ENCODE results near the gene MPRIP.

The MPRIP gene

DNA sequence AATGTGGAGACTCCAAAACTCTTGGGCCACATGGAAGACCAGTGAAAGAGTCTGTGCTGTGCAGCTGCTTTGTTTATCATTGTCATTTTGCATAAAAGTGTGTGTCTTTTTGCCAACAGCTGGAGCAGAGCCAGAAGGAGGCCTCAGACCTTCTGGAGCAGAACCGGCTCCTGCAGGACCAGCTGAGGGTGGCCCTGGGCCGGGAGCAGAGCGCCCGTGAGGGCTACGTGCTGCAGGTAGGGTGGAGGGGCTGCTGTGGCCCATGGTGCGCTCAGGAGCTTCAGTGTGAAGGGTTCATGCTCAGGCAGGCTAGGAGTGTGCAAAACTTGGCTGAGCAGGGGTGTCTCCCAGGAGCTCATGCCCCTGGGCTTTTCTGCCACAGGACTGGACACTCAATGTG, 118.9 kb downstream of the MPRIP start:
- no peak for DNase-seq (ENCODE audit: low read depth in 1 of 2, low spot score in 1 of 2)

DNA sequence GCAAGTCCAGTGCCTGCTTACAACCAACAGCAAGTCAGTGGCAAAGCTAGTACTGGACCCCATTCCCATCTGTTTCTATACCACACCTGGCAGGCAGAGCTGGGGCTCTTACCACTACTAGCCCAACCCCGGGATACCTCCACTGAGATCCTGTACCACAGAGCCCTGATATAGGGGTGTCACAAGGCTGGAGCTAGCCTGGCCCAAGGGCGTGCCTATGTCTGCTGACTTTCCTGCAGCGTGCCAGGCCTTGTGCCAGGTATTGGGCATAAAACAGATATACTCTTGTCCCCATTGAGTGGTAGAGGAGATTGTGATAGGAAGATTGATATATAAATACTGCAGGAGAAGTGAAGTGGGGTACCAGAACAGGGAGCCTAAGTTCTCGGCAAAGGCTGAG, 119.5 kb downstream of the MPRIP start:
- DNase-seq (ENCODE audit: low read depth in 1 of 2, low spot score in 1 of 2) = no peak

DNA sequence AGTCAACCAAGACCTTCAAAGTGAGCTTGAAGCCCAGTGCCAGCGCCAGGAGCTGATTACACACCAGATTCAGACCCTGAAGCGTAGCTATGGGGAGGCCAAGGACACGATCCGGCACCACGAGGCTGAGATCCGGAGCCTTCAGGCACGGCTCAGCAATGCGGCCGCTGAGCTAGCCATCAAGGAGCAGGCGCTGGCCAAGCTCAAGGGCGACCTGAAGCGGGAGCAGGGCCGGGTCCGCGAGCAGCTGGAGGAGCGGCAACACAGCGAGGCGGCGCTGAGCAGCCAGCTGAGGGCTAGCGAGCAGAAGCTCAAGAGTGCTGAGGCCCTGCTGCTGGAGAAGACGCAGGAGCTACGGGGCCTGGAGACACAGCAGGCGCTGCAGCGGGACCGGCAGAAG, 121.9 kb downstream of the MPRIP start:
- no peak for DNase-seq (ENCODE audit: low read depth in 1 of 2, low spot score in 1 of 2)

GRCh38 chr17:17164676-17165075, 122.4 kb downstream of the MPRIP start:
- DNase-seq (ENCODE audit: low read depth in 1 of 2, low spot score in 1 of 2) = no peak

- DNase-seq (ENCODE audit: low read depth in 1 of 2, low spot score in 1 of 2) = no peak
Measured at GRCh38 chr17:17165666-17166308, 123.5 kb downstream of the MPRIP start.

- DNase-seq (ENCODE audit: low read depth in 1 of 2, low spot score in 1 of 2) = no peak
Measured at GRCh38 chr17:17166446-17166845, 124.2 kb downstream of the MPRIP start.

DNA sequence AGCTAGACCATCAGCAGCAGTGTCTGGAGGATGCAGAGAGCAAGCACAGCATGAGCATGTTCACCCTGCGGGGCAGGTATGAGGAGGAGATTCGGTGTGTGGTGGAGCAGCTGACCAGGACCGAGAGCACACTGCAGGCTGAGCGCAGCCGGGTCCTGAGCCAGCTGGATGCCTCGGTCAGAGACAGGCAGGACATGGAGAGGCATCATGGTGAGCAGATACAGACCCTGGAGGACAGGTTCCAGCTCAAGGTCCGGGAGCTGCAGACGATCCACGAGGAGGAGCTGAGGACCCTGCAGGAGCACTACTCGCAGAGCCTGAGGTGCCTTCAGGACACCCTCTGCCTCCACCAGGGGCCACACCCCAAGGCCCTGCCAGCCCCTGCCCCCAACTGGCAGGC, 125.1 kb downstream of the MPRIP start:
- DNase-seq (ENCODE audit: low read depth in 1 of 2, low spot score in 1 of 2) = no peak

DNA sequence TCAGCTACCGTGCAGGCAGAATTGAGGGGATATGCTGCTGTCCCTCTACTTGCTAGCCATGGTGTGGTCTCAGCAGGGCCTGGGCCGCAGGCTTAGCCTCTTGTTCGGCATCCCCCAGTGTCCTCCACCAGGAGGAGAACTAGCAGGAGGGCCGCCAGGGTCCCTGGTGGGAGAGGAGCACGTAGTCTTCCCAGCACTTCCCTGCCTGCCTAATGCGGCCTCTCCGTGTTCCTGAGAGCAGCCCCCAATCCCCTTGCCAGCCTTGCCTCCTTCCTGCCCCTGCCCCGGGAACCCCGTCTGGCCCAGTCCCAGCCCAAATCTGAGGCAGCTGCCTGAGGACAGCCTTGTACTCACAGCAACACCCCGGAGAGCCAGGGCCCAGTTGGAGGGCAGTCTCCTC, 125.7 kb downstream of the MPRIP start:
- DNase-seq (ENCODE audit: low read depth in 1 of 2, low spot score in 1 of 2) = no peak

DNA sequence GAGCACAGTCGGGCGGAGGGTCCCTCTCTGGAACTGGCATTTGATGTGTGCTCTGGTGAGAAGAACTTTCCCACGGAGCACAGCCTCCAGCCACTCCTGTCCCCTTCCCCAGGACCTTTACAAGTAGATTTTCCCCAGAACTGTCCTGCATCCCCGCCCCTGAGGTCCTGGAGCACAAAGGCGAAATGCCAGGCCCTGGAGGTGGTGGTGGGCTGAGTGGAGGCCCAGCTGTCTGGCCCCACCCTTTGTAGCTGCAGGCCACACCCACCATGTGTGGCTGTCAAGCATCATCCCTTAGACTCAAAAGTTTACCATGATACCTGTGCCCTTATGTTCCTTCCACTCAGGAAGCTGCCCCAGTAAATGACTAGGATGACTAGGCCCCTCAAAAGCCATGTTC, 126.1 kb downstream of the MPRIP start:
- no peak for DNase-seq (ENCODE audit: low read depth in 1 of 2, low spot score in 1 of 2)

DNA sequence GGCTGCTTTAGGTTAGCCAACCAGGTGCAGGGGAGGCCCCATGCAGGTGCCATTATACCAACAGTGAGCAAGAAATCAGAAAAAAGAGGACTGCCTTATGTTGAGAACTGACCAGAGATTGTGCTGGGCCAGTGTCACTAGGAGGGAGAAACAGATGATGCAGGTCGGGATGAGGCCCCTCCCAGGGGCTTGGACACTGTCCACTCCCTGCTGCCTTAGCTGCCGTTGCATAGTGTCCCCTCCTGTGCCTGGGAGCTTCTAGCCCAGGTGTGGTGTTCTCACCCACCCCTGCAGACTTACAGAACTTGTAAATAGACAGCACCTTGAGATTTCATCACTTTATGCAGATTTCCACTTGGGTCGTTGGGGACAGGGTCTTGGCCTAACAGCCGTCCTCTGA, 127.1 kb downstream of the MPRIP start:
- no peak for DNase-seq (ENCODE audit: low read depth in 1 of 2, low spot score in 1 of 2)

DNA sequence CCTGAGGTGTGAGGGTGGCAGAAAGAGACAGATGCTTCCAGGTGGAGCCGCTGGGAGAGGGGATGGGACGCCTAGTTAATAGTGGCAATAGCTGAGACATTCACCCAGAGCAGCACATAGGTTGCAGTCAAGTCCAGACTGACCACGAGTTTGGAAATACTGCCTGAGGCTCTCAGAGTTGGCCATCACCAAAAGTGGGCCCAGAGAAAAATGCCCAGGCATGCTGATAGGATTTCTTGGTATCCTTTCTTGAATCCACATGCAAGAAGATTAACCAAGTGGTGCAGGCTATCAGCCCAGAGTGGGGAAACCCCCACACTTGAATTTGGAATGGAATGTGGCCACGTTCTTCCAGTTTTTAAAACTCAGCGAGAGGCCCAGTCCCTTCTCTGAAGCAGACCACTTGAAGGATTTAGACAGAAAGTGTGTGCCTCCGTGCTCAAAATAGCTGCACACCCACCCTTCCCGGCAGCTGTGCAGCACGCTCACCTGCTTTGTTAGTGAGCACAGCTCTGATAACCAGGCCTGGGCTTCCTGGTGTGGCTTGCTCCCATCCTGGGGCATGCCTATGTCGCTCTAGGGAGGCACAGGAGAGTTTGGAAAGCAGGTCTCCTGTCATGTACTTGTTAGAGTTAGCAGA, 128.2 kb downstream of the MPRIP start:
- no peak for DNase-seq (ENCODE audit: low read depth in 1 of 2, low spot score in 1 of 2)

DNA sequence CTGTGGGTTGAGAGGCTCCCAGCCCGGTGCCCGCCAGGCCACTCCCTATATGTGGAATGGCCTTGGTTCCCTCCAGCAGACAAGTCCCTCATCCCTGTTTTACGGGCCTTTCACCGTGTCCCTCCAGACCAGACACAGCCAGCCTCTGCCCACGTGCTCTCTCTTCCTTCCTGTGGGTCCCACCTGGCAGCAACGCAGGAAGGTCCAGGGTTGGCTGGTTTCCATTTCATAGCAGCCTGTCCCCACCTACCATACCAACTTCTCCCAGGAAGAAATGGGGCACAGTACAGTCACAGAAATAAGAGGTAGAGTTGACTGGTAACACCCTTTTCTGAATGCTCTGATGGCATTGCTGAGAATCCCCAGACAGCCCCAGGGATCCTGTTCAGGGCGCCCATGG, 128.9 kb downstream of the MPRIP start:
- DNase-seq (ENCODE audit: low read depth in 1 of 2, low spot score in 1 of 2) = no peak

GRCh38 chr17:17172001-17172939, 130.0 kb downstream of the MPRIP start:
- no peak for DNase-seq (ENCODE audit: low read depth in 1 of 2, low spot score in 1 of 2)

GRCh38 chr17:17172990-17173389, 130.7 kb downstream of the MPRIP start:
- no peak for DNase-seq (ENCODE audit: low read depth in 1 of 2, low spot score in 1 of 2)

DNA sequence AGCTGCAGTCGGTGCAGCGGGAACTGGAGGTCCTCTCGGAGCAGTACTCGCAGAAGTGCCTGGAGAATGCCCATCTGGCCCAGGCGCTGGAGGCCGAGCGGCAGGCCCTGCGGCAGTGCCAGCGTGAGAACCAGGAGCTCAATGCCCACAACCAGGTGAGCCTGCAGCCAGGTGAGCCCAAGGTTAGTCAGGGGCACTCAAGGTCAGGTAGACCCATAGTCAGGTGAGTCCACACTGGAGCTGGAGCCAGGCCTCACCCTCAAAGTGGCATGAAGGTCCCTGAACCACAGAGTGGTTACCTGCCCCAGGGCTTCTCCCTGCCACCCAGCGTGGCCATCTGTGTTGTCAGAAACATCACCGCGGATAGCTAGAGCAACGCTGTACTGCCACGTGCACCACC, 131.7 kb downstream of the MPRIP start:
- no peak for DNase-seq (ENCODE audit: low read depth in 1 of 2, low spot score in 1 of 2)

- DNase-seq (ENCODE audit: low read depth in 1 of 2, low spot score in 1 of 2) = no peak
Measured at GRCh38 chr17:17175340-17175739, 133.1 kb downstream of the MPRIP start.

GRCh38 chr17:17175917-17176316, 133.7 kb downstream of the MPRIP start:
- DNase-seq (ENCODE audit: low read depth in 1 of 2, low spot score in 1 of 2) = no peak

- DNase-seq (ENCODE audit: low read depth in 1 of 2, low spot score in 1 of 2) = no peak
Measured at GRCh38 chr17:17176341-17176740, 134.1 kb downstream of the MPRIP start.

DNA sequence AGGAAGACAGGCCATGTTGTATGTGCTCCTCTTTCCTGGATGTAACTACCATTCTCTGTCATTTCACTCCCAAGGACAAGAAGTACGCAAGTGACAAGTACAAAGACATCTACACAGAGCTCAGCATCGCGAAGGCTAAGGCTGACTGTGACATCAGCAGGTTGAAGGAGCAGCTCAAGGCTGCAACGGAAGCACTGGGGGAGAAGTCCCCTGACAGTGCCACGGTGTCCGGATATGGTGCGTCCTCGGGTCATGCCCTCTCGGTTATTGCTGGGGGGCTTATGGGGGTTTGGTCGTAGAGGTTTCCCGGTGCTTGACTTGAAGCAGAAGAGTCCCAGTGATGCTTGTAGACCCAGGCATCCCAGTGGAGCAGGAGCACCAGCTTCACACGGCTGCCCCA, 134.9 kb downstream of the MPRIP start:
- no peak for DNase-seq (ENCODE audit: low read depth in 1 of 2, low spot score in 1 of 2)

- peak in 1 of 2 donors; percentile 22 for DNase-seq (ENCODE audit: low read depth in 1 of 2, low spot score in 1 of 2)
Measured at GRCh38 chr17:17179371-17179827, 137.1 kb downstream of the MPRIP start.

DNA sequence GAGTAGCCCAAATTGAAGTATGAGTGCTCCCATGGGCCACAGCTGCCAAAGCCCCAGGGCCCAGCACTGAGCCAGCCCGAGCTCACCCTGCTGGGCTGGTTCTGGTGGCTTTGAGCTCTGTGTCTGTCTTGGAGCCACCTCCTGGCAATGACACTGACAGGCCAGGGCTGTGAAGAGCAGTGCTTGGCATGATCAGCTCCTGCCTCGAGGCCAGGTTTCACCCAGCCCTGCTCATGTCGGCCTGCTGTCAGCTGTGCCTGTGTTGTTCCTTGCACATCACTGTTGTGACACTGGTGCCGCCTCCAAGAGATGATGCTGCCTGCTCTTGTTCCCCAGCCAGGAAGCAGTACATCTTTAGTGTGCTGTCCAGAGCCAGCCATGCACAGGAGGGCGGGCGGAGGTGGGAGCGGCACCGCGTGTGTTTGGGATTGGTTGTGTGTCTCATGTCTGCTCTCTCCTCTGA, 137.9 kb downstream of the MPRIP start:
- DNase-seq (ENCODE audit: low read depth in 1 of 2, low spot score in 1 of 2) = no peak

Data from activated CD4-positive, alpha-beta T cell treated with anti-CD3 and anti-CD28 coated beads, Interleukin-2, amount 50 U/mL, for 24 hours (primary cell).